HEK293T (cell line): ENCODE measurements around the gene NFATC1.
"Not testable (repeated sequence)": the region's sequence is repeated elsewhere in the genome, so short reads cannot be mapped to it uniquely, and the experiment has no call there.

Source experiments
- CTCF ChIA-PET: fragments of 350-600 bp; formaldehyde crosslinking; extraction: SDS; loops from one replicate; lab custom pipeline; 2021; ENCODE audit warnings: antibody characterized with exemption, inconsistent platforms; lab: Yijun Ruan, JAX
- POLR2A ChIA-PET: fragments of 350-600 bp; formaldehyde crosslinking; extraction: SDS; loops from one replicate; lab custom pipeline; 2020; ENCODE audit warnings: antibody characterized with exemption, inconsistent platforms; lab: Yijun Ruan, JAX
- DNase-seq: peaks from one replicate; pipeline ENCODE4 v3.0.0; 2012; ENCODE audit warnings: mixed read lengths; ENCODE audit errors: extremely low spot score
- ARNT ChIP-seq: fragments of 450-650 bp; IDR thresholded peaks from 2 replicates; pipeline ENCODE4 v1.6.1; 2017; ENCODE audit warnings: mild to moderate bottlenecking
- BHLHE40 ChIP-seq: fragments of 450-650 bp; IDR thresholded peaks from 2 replicates; pipeline ENCODE4 v1.6.1; 2016; ENCODE audit warnings: mild to moderate bottlenecking, moderate library complexity, borderline replicate concordance
- CTBP1 ChIP-seq: fragments of 450-650 bp; IDR thresholded peaks from 2 replicates; pipeline ENCODE4 v1.6.1; 2016; ENCODE audit warnings: borderline replicate concordance
- ELF4 ChIP-seq: fragments of 450-650 bp; IDR thresholded peaks from 2 replicates; pipeline ENCODE4 v1.6.1; 2017; ENCODE audit warnings: antibody characterized with exemption
- FOXA1 ChIP-seq: fragments of 450-650 bp; IDR thresholded peaks from 2 replicates; pipeline ENCODE4 v1.6.1; 2016; ENCODE audit warnings: mild to moderate bottlenecking
- FOXK2 ChIP-seq: fragments of 450-650 bp; IDR thresholded peaks from 2 replicates; pipeline ENCODE4 v1.6.1; 2016; ENCODE audit warnings: mild to moderate bottlenecking
- FOXM1 ChIP-seq: fragments of 450-650 bp; IDR thresholded peaks from 2 replicates; pipeline ENCODE4 v1.6.1; 2017; ENCODE audit warnings: mild to moderate bottlenecking, borderline replicate concordance
- HDGF ChIP-seq: fragments of 450-650 bp; IDR thresholded peaks from 2 replicates; pipeline ENCODE4 v1.6.1; 2017; ENCODE audit warnings: antibody characterized with exemption, borderline replicate concordance
- L3MBTL2 ChIP-seq: fragments of 450-650 bp; conservative IDR thresholded peaks from 2 replicates; pipeline ENCODE4 v1.6.1; 2016; ENCODE audit warnings: mild to moderate bottlenecking
- LEF1 ChIP-seq: fragments of 450-650 bp; IDR thresholded peaks from 2 replicates; pipeline ENCODE4 v1.6.1; 2017; ENCODE audit warnings: mild to moderate bottlenecking, borderline replicate concordance
- NFRKB ChIP-seq: fragments of 450-650 bp; IDR thresholded peaks from 2 replicates; pipeline ENCODE4 v1.6.1; 2016; ENCODE audit warnings: mild to moderate bottlenecking, moderate library complexity
- SP1 ChIP-seq: fragments of 450-650 bp; IDR thresholded peaks from 2 replicates; pipeline ENCODE4 v1.6.1; 2017
- SUZ12 ChIP-seq: fragments of 450-650 bp; IDR thresholded peaks from 2 replicates; pipeline ENCODE4 v1.6.1; 2016; ENCODE audit warnings: mild to moderate bottlenecking
- TARDBP ChIP-seq: fragments of 450-650 bp; IDR thresholded peaks from 2 replicates; pipeline ENCODE4 v1.6.1; 2016
- ZNF384 ChIP-seq: fragments of 450-650 bp; IDR thresholded peaks from 2 replicates; pipeline ENCODE4 v1.6.1; 2016
- TF ChIP-seq, protein P1 (sequence below): fragments of 450-650 bp; IDR thresholded peaks from 2 replicates; pipeline ENCODE4 v1.6.1; 2016

The NFATC1 gene

DNA sequence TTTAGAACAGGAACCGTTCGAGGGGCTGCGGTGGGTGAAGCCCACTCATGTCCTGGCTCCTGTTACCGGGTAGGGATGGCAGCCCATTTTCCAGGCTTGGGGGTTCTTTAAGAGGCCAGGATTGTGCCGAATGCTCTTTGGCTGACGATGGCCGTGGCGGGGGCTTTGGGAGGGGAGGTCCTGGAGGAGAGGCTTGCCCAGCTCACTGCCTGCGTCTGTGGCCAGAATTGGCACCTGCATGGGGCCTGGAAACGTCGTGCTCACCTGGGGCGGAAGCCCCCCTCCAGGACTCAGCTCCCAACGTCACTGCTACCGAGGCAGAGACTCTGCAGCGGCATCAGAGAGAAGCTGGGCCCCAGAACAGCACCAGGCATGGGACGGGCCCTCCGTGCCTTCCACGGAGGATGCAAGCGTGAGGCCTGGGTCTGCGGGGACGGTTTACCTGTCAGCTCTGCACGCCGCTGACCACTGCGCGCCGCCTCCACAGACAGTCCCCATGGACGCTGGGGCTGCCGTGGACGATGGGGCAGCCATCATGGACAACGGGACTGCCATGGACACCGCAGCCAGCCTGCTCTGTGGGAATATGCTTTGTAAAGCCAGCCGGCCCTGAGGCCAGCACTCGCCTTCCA lies 82.9 kb downstream of the NFATC1 start:
- POLR2A ChIA-PET = no interaction called here
- no peak for DNase-seq
- CTCF ChIA-PET = interaction anchor here (0.6 kb wide), 1 partner anchor 391 kb away, joined by 3 read pairs; no protein-coding TSS in a partner anchor
- TF ChIP-seq CTBP1 = no peak
- no peak for TF ChIP-seq FOXA1
- TF ChIP-seq ZNF384 = no peak
- TF ChIP-seq SUZ12 = no peak

DNA sequence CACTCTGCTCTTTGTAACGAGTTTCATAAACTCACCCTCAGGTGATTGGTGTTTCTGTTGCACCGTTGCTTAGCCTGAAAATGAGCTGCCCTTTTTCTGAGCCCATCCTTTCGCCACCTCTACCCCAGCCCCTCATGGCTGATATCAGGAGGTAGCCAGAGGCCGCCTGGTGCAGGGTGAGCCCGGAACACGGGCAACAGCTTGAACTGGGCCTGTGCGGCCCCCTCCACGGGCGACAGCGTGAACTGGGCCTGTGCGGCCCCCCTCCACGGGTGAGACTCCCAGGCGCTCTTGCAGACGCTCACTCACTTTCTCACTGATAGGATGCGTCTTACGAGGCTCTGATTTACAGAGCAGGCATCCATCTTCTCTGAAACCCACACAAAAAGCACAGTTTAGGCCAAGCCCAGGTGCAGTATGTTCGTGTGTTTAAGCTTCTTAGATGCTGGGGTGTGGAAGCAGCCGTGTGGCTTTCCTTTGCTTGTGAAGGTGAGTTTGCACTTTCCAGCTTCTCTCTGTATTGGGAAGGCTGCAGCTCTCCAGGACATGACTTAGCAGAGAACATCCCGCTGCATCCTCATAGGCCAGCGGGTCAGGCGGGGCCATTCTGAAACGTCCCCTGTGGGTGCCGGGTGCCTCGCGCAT lies 83.5 kb downstream of the NFATC1 start:
- CTCF ChIA-PET = interaction anchor here (0.6 kb wide), 1 partner anchor 392 kb away, joined by 3 read pairs; no protein-coding TSS in a partner anchor
- POLR2A ChIA-PET = no interaction called here
- TF ChIP-seq L3MBTL2 (no peak), FOXM1 (no peak), ELF4 (no peak), BHLHE40 (no peak), FOXK2 (no peak), TARDBP (no peak), ZNF384 (no peak), SP1 (no peak)
- DNase-seq = no peak

DNA sequence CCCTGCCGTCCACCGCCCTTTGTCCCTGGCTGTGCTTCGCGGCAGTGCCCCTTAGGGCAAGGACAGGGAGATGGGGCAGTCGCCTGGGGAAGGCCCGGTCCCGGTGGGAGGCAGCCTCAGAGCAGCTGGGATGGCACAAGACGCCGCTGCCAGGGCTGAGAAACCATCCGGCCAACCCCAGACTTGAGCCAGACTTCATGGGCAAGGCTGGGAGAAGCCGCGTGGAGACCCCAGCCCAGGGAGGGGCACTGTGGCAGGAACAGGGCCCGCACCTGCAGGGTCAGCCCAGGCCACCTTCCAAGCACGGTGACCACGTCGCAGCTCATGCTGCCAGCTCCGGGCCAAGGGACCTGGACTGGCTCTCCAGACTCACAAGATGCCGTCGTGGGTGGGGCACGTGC lies 84.0 kb downstream of the NFATC1 start:
- TF ChIP-seq FOXA1 (no peak), SP1 (no peak), ZNF384 (no peak), BHLHE40 (no peak), LEF1 (no peak), HDGF (no peak), SUZ12 (no peak), TARDBP (no peak), ARNT (no peak), NFRKB (no peak), ELF4 (no peak)
- ChIA-PET CTCF (no interaction called here), POLR2A (no interaction called here)
- DNase-seq = no peak

DNA sequence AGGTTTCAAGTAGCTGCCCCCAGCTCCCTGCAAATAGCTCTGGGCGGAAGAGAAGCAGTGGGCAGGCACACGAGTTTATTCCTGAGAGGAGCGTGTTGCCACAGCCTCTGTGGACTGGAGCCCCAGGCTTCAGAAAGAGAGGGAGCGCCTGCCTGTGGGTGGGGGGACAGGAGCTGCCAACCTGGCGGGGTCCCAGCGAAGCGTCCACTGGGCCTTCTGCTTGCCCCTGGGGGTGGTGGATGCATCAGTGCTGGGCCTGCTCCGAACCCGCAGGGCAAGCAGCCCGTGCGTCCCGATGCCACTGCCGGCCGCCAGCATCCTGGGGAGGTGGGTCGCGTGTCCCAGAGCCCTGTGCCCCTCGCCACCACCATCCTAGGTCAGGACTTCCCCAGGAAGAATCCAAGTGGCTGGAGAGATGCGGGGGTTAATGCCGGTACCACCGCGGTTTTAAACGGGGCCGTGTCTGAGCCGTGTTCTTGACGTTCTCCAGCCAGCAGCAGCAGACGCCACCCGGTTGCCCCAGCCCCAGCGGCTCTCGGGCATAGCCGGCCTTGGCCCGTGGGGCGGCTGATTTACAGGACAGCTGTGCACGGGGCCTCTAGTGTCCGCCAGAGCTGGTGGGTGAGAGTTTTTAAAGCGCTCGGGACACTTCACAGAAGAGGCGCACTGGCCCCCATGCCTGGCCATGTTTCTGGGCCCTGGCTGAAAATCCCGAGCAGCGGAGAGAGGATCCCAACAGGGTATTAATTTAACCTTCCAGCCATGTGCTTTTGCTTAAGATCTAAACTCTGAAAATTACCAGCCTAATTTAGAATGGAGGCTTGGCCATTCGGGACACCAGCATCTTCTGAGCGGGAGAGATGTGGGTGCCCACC lies 84.7 kb downstream of the NFATC1 start:
- no peak for DNase-seq
- POLR2A ChIA-PET = no interaction called here
- TF ChIP-seq HDGF (no peak), TARDBP (no peak), L3MBTL2 (no peak), BHLHE40 (no peak), ZNF384 (no peak), FOXM1 (no peak), ELF4 (no peak), FOXK2 (no peak), LEF1 (no peak)
- TF ChIP-seq, protein P1, sequence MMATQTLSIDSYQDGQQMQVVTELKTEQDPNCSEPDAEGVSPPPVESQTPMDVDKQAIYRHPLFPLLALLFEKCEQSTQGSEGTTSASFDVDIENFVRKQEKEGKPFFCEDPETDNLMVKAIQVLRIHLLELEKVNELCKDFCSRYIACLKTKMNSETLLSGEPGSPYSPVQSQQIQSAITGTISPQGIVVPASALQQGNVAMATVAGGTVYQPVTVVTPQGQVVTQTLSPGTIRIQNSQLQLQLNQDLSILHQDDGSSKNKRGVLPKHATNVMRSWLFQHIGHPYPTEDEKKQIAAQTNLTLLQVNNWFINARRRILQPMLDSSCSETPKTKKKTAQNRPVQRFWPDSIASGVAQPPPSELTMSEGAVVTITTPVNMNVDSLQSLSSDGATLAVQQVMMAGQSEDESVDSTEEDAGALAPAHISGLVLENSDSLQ = no peak
- CTCF ChIA-PET = no interaction called here

DNA sequence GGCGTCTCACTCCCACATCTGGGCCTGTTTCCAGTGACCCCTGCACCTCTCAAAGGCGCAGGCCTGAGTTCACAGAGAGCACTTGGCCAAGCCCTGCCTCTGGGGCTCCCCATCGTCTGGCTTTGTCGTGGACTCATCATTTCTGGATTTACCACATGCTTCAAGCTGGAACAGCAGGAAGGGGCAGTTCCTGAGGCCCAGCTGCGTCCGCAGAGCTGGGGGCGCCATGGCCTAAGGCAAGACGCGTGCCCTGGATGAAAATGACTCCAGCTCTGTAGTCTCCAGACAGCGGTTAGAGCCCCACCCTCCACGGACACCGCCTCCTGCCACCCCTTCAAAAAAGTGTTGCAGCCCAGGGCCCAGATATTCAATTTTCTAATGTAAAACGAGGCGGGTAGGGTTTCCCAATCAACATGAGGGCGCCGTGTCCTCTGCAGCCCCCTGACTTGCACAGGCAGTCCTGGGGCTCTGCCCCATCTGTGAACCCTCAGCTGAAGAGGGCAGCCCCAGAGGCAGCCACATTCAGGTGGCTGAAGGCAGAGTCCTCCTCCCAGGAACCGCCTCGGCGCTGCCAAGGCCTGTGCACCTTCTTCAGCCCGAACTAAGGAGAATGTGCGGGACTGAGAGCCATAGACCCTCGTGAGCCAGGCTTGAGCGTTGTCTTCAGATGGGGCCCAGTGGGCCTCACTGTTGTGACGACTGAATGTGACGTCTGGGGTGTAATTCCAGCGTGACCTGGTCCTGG lies 85.5 kb downstream of the NFATC1 start:
- TF ChIP-seq NFRKB (no peak), ELF4 (no peak)
- TF ChIP-seq, protein P1 = no peak
- ChIA-PET CTCF (no interaction called here), POLR2A (no interaction called here)
- DNase-seq = no peak

DNA sequence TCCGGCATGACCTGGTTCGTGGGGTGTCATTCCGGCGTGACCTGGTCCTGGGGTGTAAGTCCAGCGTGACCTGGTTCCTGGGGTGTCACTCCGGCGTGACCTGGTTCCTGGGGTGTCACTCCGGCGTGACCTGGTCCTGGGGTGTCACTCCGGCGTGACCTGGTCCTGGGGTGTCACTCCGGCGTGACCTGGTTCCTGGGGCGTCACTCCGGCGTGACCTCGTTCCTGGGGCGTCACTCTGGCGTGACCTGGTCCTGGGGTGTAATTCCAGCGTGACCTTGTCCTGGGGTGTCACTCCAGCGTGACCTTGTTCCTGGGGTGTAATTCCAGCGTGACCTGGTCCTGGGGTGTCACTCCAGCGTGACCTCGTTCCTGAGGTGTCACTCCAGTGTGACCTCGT lies 87.7 kb downstream of the NFATC1 start:
- POLR2A ChIA-PET, CTCF ChIA-PET, DNase-seq: not testable (repeated sequence)

DNA sequence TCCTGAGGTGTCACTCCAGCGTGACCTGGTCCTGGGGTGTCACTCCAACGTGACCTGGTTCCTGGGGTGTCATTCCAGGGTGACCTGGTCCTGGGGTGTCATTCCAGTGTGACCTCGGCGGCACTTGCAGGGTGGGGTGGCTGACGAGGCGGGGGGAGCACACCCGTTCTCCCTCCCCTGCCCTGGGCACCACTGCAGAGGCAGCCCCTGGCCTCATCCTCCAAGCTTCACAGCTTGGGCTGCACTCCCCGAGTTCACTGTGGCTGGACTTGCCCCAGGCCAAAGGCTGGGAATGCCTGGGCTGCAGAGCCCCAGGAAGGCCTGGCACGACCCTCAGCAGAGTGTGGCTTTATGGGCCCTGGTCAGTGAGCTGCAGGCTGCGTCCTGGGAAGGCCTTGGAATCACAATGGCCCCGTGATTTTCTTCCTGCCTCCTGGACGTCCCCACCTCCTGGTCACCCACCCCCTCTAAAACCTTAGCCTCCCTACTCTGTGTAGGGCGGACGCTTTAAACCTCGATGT lies 88.3 kb downstream of the NFATC1 start:
- ChIA-PET POLR2A (no interaction called here), CTCF (no interaction called here)
- DNase-seq = no peak
- TF ChIP-seq ELF4 (no peak), LEF1 (no peak), CTBP1 (no peak)
